ENCODE results near the gene RND1.
"Not testable (repeated sequence)": the region's sequence is repeated elsewhere in the genome, so short reads cannot be mapped to it uniquely, and the experiment has no call there.

RND1 gene

GRCh38 chr12:48865281-48866051 is at the start of gene RND1:
Gene RND1 (minus strand): TSS chr12:48865870. CDS start chr12:48865767, 103 bp downstream.
- DNase-seq = peak; percentile 81

GRCh38 chr12:48910196-48910595 is 44.5 kb upstream of the RND1 start:
- no peak for DNase-seq

DNA sequence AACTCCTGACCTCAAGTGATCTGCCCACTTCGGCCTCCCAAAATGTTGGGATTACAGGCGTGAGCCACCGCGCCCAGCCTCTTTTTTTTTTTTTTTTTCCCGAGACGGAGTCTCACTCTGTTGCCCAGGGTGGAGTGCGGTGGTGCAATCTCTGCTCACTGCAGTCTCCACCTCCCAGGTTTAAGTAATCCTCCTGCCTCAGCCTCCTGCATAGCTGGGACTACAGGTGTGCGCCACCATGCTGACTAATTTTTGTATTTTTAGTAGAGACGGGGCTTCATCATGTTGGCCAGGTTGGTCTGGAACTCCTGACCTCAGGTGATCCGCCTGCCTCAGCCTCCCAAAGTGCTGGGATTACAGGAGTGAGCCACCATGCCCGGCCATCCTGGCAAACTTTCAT is 44.0 kb upstream of the RND1 start:
- not testable (repeated sequence) for DNase-seq

- DNase-seq = no peak
These were observed 41.6 kb upstream of the RND1 start for GRCh38 chr12:48907245-48907644.

DNA sequence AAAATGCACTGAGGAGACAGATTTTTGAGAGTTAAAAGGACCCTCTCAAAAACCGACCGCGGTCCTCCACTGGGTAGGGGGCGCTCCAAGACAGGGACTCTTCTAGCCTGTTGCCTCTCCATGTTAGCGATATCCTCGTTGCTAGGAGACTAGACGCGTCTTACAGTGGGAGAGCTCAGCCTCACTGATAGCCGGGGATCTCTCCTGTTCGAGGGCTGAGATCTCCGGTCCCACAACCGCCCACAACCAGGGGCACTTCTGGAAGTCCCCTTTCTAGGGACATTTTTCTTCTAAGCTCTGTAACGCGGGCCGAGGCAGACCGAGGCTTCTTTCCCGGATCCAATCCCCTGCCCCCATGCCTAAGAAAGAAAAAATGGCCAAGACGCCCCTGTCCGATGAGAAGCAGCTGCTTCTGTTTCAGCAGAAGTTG is 38.3 kb upstream of the RND1 start:
- DNase-seq = no peak

- DNase-seq = no peak
These were observed 37.8 kb upstream of the RND1 start for GRCh38 chr12:48903363-48903981.

- DNase-seq = no peak
These were observed 35.6 kb upstream of the RND1 start for GRCh38 chr12:48901278-48901677.

DNA sequence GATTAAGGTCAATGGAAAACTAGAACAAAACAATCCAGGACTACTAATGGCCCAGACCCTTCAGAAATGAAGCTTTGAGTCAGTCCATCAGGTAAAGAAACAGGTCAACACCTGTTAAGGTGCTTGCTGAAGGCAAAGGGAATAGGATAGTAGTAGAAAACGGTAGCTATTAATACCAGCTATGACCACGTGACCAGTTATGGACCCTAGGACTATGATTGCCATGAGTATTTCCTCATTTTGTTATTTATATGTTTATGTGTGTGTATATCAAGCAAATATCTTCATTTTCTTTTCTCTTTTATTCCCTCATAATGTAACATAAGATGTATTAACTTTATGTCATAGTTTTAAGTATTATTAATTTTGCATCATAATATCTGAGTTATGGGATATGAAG is 34.0 kb upstream of the RND1 start:
- DNase-seq = no peak

- no peak for DNase-seq
These were observed 28.6 kb upstream of the RND1 start for GRCh38 chr12:48894271-48894670.

DNA sequence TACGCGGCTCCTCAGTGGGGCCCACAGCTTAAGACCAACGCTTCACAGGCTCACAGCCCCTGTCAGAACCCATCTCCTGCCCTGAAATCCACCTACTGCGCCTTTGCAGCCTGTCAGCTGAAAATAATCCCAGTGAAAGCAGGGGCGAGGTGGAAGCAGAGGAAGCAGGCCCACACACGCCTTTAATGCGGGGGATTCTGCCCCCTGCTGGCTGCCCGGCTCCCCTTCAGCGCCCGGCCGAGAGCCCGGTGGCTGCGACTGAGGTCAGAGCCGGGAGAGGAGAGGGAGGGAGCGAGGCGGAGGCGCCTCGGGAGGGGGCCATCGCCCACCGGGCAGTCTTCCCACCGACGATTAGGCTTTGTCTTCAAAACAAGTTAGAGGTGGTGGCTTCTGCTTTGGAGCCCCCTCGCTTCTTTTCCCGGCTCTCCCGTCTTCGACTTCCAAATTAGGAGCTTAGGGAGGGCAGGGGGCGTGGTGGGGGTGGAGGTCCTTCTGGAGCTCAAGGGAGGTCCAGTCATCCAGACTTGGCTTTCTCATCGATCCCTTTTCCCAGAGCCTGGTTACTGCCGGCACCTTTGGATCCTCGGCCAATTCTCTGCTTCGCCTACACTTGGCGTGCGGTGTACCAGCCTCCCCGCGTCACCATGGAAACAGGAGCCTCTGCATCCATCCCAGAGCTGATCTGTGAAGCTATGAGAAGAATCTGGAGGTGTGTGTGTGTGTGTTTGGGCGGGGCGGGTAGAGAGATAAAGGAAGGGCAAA is 25.2 kb upstream of the RND1 start:
- peak; percentile 9 for DNase-seq

GRCh38 chr12:48889679-48890078 is 24.0 kb upstream of the RND1 start:
- no peak for DNase-seq

GRCh38 chr12:48883305-48884161 is 17.9 kb upstream of the RND1 start:
- DNase-seq = no peak

DNA sequence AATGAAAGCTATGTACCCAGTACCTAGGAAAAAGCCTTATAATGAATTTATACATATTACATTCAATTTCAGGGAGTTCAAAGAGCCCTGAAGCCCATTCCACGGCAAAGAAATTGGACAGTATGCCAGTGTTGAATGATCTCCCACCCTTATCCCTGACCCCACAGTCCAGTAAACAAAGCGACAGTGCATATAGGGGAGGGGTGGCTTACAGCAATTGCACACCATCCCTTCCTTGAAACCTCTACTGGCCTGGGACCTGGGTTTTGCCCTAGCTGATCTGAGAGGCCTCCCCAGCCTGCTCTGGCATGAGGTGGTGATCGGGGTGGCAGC is 17.3 kb upstream of the RND1 start:
- no peak for DNase-seq

DNA sequence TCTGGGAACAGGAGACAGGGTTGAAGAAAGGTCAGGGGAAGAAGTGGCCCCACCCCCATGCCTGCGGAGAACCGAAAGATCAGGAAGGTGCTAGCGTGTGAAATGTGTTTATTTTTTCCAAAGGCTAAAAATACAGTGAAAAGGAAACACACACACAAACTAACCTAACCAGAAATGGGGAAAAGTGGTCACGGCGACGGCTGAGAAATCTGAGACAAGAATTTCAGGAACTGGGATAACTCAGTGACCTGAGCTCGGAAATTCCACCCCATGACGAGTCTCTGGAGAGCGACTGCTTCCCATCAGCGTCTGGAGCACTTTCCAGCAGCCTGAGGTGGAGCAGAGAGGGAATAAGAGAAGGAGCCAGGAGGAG is 16.6 kb upstream of the RND1 start:
- DNase-seq = no peak

GRCh38 chr12:48881686-48882314 is 16.1 kb upstream of the RND1 start:
- DNase-seq = no peak

DNA sequence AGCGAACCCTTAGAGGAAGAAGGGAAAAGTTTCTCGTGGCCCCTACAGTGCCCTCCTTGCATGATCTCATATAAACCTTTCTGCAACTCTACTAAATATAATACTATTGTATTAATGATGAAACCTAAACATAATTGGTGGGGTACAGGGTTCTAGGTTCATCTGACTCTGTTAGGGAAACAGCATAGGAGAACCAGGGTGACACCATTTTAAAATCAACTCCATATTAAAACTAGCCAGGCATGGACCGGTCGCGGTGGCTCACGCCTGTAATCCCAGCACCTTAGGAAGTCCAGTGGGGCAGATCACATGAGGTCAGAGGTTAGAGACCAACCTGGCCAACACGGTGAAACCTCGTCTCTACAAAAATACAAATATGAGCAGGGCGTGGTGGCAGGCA is 15.0 kb upstream of the RND1 start:
- DNase-seq = no peak

GRCh38 chr12:48878548-48878947 is 12.9 kb upstream of the RND1 start:
- no peak for DNase-seq

GRCh38 chr12:48875944-48876515 is 10.4 kb upstream of the RND1 start:
- DNase-seq = no peak

DNA sequence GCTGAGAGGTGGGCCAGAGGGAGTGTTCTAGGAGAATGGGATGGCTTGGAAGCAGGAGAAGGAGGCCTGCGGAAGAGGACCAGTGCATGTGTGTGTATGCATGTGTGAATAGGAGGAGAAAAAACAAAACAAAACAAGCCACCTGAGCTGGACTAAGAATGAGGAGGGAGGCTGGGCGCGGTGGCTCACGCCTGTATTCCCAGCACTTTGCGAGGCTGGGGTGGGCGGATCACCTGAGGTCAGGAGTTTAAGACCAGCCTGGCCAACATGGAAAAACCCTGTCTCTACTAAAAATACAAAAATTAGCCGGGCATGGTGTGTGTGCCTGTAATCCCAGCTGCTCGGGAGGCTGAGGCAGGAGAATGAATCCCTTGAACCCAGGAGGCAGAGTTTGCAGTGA is 7.9 kb upstream of the RND1 start:
- not testable (repeated sequence) for DNase-seq

DNA sequence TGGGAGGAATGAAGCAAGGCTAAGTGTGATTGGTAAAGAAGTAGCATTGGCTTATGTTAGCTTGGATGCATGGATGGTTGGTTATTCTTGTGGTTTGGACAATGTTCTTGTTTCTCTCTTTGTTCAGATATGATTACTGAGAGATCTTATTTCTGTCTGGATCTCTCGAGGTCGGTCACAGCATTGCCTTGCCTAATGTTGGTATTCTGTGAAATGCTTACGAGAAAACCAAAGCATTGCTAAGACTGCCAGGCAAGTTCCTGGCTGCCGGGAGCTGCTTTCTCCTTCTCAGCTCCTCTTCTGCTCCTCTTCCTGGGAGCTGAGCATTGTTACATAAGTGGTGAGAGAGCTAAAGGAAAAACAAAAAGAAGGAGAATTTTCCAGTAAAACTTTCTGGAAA is 7.4 kb upstream of the RND1 start:
- no peak for DNase-seq

DNA sequence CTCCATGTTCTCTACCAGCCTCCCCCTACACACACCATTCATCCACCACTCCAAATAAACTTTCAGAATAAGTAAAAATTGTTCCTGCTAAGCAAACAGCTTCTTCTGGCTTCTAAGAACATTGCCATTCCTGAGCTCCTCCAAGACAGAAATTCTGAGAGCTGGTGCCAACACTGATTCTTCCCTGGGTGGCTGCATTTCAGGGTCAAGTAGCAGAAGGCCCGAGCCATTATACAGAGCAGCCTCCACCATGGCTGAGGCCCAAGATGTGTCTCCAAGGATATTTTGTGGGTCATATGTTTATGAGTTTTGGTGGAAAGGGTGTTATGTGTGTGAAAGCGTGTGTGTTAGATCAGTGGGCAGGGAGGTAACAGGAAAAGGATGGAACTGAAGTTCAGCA is 3.5 kb upstream of the RND1 start:
- DNase-seq = no peak

GRCh38 chr12:48868451-48868850 is 2.8 kb upstream of the RND1 start:
- DNase-seq = no peak

Measured in NCI-H2081 treated with DMSO at 0.1 percent for 48 hours (cell line).